GM18861 (cell line): ENCODE data around the gene CLK2.
"Not testable (repeated sequence)": the region's sequence is repeated elsewhere in the genome, so short reads cannot be mapped to it uniquely, and the experiment has no call there.

Experiments used
- ATAC-seq: cut with Tn5 transposase; IDR thresholded peaks from one replicate; pipeline ENCODE4 v1.9.1; 2021; ENCODE audit not compliant: unreplicated experiment

The CLK2 gene

DNA sequence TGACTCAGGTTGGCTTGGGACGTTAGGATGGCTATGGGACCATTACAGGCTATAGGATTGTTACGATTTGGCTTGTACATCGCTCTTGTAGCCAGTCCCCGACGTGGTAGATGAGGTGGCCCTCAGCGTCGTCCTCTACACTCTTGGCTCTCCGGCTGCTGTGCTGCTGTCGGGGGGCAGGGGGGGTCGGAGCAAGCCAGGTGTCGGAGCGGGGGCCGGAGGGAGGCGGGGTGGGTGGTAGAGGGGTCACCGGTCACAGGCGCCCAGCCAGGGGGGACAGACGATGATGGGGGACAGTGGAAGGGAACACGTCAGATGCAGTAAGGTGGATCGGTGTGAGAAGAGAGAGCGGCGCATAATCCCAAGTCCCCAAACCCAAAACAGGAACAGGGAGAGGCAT is 4.7 kb downstream of the CLK2 start:
- no peak for ATAC-seq

DNA sequence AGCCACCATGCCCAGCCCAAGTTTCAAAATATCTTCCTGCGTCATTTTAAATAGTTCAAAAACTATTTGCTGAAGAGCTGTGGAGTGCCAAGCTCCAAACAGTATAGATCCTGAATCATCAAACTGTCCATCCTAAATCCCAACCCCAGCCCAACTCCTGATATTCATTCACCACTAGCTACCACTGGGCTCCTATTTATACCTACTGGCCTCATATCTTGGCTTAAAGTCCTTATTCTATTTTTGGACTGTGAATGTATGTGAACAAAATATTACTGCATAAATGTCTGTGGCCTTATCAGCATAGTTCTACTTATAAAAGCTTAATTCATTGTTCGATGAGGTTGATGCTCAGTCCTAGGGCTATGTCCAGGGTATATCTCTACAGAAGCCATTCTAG is 5.9 kb downstream of the CLK2 start:
- no peak for ATAC-seq

DNA sequence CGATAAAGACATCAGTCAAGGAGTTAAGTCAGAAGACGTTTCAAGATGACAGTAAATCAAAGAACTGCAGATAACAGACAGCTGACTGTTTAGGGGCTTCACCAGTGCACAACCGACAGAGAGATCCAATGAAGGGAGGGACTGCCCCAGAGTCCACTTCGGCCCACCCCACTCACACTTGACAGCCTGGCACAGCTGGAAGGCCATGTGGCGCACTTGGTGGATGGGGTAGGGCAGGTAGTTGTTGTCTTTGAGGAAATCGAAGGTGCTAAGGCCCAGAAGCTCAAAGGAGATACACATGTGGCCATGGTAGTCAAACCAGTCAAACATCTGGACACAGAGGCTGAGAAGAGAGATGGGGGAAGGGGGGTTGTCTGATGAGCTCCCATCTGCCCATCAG is 6.8 kb downstream of the CLK2 start:
- no peak for ATAC-seq

DNA sequence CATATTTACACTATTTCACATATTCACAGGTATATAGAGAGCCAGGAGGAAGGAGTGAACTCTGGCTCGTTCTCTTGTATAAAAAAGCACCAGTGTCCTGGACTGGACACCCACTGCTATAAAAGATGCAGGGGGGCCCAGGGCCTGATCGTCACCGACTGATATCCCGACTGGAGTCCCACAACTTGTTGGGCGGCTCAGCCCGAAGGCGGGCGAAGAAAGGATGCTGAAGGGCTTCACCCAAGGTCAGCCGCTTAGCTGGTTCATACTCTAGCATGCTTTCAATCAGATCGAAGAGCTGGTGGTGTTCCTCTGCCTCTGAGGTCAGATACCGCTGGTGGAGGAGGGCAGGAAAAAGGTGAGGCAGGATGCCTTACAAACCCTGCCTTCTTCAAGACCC is 10.2 kb downstream of the CLK2 start:
- ATAC-seq = no peak

DNA sequence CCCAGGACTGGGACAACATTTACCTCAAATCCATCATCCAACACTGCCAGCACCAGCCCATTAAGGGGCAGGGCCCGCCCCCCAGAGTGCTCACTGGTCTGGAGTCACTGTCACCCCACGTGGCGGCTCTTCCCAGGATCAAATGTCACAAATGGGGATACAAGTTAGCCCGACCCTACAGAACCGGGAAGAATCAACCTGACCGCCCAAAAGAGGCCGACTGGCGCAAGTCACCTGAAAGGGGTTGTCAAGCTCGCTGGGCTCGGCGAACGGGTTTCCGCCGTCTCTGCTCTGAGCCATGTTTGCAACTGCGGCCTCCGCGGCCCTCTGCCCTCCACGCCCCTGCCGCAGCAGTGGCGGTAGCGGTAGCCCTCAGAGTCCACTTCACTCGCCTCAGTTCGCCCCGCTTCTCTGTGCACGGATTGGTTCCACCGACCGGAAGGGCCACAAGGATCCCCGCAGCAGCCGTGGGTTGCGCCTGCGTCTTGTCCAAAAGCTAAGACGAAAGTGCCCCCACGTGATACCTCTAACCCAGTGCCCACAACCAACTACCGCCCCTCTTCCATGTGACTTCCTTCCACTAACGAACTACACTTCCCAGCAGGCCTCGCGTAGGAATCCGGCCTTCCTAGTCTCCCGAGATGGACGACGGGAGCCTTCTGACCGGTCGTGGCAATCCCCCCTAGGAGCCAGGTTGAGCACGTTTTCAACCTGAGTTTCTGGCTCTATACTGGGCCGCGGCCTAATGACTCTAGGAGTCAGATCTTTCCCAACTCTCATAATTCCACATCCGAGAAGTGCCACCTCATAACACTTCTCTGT is 11.2 kb downstream of the CLK2 start, which contains the start of gene SCAMP3:
Gene SCAMP3 (minus strand): TSS at position 509 of the 822 bp plus-strand sequence. CDS start 209 bp downstream, at position 300.
- peak; percentile 78 for ATAC-seq

DNA sequence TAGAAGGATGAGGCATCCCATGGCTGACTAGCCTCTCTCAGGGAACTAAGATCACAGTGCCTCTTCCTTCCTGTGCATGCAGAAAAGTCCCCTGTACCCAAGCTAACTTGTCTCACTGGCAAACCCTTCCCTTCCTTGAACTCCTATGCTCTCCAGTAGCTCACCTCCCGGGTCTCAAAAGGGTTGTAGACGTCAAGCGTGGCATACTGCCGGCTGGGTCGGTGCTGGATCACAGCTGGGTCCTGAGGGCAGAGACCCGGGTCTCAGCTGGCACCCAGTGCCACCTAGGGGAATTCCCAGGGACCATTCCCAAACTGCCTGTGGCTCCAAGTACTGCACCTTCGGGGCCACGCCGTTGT is 11.8 kb downstream of the CLK2 start:
- no peak for ATAC-seq

DNA sequence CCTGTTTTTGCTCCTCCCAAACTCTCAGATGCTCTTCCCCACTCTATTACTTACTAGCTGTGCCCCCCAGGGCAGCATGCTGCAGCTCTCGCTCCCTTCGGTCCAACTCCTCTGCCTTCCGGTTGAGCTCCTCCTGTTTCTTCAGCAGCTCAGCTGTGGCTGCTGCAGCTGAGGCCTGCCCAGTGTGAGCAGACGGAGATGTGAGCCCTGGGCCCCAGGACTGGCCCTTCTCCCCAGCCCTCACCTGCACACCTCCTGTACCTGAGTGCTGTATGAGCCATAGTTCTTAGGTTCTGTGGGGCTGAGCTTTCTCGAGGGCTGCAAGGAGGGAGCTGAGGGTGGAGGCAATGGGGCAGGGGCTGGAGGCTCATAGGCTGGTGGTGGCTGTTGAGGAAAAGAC is 13.0 kb downstream of the CLK2 start:
- ATAC-seq = no peak

DNA sequence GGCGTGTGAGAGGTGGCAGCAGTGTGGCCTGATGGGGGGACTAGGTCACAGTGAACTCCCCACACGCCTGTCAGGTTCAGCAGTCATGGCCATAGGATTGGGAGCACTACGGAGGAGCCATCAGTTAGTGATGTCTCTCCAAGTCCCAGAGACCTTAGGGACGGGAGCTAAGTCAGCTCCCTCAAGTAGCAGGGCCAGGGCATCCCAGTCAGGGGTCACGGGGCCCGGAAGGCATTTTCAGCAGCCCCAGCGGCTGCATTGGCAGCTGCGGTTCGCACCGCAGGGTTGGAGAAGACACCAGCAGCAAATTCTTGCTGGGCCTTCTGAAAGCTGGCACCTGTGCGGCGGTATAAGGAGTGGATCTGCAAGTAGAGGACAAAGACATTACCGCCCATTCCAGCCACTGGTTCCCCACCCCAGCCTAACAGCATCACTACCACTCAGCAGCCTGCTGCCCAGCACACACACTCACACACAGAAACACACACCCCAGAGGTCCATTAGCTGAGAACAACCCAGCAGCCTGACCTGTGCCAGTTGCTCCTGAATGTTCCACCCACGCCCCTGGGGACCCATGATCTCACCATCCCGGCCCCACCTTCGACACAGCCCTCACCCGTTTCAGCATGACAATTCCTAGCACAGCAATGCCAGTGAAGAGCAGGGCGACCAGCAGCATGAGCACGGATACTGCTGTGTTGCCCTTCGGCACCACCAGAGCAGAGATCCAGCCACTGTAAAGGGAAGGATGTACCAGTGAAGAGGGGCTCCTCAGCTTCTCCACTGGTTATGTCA is 17.0 kb downstream of the CLK2 start:
- no peak for ATAC-seq

DNA sequence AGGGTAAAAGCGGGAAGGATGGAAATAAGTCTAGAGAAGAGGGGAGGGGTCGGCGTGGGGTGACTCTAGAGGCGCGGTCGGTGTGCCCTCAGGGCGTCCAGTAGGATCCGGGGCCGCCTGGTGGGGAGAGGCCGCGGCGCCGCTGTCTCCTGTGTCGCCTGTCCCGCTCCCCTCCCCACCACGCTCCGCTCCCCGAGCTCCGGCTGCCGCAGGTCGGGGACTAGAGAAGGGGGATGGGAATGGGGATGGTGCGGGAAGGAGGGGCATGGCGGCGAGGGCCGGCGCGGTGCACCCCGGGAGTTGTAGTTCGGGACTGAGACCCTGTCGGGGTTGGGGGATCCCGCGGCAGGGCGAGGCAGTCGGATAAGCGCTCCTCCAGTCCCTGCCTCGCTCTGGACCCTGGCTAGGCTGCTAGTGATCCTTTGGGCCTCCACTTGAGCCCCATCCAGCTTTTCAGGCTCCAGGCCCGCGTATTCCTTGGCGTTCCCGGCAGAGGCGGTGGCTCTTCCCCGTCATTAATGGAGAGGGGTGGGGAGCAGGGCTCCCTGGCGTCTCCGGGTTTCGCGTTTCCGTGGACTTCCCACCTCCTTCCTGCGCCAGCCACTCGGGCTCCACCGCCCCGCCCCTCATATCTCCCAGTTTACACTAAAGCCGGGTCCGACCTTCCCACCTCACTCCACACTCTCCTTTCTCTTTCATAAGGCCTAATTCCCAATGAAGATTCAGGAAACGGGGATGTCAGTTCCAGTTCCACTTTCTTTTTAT is 17.9 kb downstream of the CLK2 start, which contains the start of gene ENTREP3:
Gene ENTREP3 (minus strand): TSS at position 241 of the 765 bp plus-strand sequence. CDS start 606 bp downstream, outside the sequence.
- peak; percentile 42 for ATAC-seq

DNA sequence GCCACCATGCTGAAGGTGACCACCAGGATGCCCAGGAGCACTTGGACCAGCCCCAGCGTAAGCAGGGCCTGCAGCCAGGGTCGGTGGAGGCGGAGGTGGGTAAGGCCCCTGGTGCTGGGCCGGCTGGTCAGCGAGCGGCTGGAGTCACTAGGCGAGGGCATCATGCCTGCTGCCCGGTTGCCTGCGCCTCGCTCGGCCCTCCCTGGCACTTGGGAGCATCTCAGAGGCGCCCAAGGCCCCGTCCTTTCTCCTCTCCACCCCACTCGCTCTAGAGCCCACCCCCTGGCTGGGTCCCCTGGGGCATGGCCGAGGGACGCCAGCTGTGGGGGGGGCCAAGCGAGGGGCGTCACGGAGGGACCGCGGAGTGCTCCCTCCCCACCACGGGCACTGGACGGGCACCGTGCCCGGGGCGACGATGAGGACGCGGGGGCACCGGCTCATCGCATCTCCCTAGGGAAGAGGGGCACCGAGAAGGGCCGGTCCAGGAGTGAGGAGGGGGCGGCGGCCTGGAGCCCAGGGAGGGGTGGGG is 18.5 kb downstream of the CLK2 start:
- no peak for ATAC-seq

DNA sequence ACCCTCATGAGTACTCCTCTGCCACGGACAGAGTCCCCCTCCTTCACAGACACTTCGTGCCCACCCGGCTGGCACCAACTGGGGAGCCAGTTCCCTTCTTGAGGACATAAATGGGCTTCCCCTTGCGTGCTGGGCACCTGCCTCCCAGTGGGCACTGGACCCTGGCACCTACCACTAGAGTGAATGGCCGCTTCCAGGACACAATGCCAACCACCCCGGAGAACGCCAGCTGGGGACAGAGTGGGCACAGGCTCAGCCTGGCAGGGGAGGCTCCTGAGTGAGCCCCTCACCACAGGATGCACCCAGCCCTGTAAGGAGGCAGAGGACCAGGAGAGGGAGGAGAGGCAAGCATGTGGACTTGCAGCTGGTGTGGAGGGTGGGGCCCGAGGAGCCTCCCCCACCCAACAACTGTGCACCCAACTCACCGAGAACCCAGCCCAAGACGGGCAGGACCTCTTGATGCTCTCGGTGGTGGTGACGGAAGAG is 19.0 kb downstream of the CLK2 start:
- ATAC-seq = no peak

DNA sequence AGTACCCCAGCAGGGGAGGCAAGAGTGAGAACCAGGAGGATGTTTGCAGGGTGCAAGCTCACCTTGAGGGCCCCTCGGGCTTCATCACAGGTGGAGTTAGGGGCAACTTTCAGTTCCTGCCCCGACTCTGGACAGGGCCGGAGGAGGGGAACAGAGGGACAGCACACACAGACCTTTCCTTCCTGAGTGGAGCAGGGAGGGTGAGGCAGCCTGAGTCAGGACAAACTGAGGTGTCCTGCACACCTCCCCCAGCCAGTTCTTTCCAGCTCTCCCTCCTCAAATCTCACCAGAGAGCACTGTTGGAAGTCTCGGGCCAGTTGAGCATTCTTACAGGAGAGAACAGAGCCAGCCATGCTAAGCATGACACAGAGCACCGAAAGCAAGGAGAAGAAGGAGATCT is 19.5 kb downstream of the CLK2 start:
- ATAC-seq = no peak

DNA sequence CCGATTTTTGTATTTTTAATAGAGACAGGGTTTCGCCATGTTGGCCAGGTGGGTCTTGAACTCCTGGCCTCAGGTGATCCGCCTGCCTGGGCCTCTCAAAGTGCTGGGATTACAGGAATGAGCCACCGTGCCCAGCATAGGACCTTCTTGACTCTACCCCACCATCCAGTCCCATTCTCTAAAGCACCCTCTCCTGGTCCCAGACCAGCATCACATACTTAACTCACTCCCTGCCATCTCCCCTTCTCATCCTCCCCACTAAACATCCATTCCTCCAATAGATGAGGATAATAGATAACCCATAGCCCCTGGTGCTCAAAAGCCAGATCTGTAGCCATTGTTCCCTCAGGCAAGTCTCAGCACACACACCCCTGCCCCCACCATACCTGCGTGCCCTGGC is 20.1 kb downstream of the CLK2 start:
- ATAC-seq = no peak

DNA sequence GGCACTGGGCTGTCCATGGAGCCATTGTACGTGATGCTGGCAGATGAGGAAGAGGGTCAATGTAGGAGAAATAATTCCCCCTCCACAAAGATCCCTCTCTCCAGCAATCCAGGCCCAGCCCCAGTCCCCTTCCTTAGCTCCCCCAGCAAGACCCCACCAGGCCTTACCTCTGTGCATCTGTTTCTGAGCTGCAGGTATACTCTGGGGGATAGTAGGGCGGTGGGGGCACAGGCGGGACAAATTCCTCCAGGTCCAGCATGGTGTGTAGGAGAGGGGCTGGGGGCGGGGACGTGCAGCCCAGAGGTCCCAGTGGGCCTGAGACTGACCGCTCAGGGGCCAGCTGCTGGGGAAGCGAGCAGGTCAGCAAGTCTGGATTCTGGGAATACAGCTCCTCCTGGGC is 21.7 kb downstream of the CLK2 start:
- no peak for ATAC-seq

DNA sequence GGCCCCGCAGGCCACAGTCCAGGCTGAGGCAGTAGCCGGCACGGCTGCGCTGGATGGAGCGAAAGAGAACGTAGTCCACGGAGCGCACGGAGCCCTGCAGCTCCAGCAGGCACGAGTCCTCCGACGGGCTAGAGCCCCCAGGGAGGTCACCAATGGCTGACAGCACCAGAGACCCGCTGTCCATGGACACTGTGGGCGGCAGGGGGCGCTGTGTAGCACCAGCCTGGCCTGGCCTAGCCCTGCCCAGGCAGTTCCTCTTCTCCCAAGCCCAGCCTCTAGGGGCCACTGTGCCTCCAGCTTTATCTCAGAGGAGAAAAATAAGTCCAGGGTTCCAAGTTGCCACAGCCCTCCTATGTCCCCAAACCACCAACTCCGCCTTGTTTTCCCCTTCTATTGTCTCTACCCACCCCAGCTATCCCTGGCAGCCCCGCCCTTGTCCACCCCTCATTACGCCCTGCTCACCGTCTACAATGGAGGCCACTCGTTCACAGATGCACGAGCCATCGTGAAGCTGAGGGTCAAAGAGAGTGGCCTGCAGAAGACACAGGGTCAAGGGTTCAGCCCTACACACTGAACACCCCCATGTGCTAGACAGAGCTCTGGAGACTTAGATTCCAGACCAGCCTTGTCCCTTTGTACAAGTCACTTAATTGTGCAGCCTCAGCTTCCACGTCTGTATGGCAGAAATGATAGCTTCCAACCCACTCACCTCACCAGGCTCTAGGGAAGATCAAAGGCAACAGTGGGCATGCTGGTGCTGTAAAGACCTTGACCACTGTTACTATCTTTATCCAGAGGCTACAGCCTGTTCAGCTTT is 22.5 kb downstream of the CLK2 start:
- ATAC-seq = peak; percentile 65

DNA sequence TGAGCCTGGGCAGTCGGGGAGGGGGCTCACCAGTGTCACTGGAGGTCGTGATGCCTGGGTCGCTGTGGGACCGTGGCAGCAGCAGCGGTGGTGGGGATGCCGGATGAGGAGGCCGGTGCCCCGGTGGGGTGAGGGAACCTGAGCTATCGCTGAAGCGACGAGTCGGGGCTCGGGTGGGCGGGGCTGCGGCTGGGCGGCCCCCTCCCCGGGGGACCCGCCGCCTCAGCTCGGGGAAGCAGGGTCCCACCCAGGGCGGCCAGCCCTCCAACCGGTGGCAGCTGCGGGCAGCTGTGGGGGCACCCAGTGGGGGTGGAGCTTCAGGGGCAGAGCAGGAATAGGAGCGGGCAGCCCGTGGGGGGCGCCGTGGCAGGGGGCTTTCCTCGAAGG is 23.1 kb downstream of the CLK2 start:
- ATAC-seq = peak; percentile 10

DNA sequence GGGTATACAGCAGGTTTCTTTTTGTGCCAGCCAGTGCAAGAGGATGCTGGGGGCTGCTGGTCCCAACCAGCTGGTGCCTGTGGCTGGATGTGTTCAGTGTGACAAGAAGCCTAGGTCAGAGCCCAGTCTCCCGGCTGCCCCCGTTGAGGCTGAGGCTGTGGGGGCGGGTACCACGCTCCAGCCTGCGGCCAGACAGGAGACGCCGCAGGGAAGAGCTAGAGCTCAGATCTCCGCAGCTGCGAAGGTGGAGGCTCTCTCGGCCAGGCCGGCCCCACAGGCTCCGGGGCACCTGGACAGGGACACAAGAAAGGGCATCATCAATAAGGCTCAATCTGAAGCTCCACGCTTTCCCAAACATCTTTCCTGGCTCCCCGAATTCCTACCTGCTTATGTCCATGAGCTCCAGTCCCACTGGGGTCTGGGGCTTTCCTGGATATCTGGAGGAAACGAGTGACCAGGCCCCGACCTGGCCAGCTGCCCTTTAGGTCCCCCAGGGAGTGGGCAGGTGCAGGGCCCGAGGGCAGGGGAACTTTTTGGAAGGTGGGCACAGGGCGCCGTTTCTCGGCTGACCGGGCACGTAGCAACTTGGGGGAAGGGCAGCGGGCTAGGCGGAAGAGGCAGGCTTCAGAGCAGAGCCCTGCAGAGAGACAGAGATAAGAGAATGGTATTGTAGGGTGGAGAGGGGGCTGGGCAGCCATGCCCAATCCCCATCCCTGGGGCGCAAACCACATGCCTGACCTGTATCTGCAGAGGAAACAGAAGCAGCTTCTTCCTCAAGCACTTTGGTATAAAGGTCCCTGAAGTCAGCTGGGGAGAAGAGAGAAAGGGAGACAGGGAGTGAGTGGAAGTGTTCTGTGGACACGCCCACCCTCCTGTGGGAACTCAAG is 25.4 kb downstream of the CLK2 start:
- ATAC-seq = no peak

DNA sequence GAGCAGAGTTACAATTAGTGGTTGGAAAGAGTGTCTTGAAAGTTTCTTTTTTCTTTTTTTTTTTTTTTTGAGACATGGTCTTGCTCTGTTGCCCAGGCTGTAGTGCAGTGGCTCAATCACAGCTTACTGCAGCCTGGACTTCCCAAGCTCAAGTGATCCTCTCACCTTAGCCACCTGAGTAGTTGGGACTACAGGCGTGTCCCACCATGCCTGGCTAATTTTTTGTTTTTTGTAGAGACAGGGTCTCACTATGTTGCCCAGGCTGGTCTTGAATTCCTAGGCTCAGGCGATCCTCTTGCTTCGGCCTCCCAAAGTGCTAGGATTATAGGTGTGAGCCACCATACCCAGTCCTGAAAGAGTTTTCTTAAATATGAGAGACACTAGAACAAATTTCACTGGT is 26.5 kb downstream of the CLK2 start:
- not testable (repeated sequence) for ATAC-seq

DNA sequence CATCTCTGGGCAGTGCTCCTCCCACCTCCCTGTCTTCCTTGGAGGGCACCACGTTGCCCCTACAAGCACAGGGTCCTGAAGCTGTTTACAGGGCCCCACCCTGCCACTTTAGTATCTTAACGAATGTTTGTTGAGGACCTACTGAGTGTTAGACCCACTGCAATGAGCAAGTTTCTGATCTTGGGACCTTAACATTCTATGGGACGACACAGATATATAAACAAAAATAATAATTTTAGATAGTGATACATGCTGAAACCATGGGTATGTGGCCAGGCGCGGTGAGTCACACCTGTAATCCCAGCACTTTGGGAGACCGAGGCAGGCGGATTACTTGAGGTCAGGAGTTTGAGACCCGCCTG is 28.2 kb downstream of the CLK2 start:
- ATAC-seq = no peak
